Measurements from ENCODE around the gene CD2BP2.
A peak's percentile ranks its signal among the peaks of the same experiment; 100 is the strongest.

Gene CD2BP2

GRCh38 chr16:30380803-30381208, 25.7 kb upstream of the CD2BP2 start:
- DNase-seq (no peak), ATAC-seq (ENCODE audit: insufficient read depth, low read depth) (no peak)
- H3K9me3 ChIP-seq (ENCODE audit: insufficient read depth, low read length, severe bottlenecking): no peaks in the 10 kb centered on the region
- TF ChIP-seq CTCF (IDR thresholded peaks at IDR 0.05; ENCODE audit: borderline replicate concordance, extremely low read depth, low read length, poor library complexity, severe bottlenecking) (no peak), EZH2 (IDR thresholded peaks at IDR 0.05; ENCODE audit: borderline replicate concordance, low read depth, low read length, severe bottlenecking) (no peak)
- H4K20me1 ChIP-seq (ENCODE audit: insufficient read depth, low read length): peaks cover 3% of the 10 kb centered on the region; the same call in 1 of the 2 replicates
- H3K36me3 ChIP-seq (ENCODE audit: insufficient read depth, low read length): peaks cover 18% of the 10 kb centered on the region
- no peak overlapping the region for H2AFZ ChIP-seq (ENCODE audit: low read depth, low read length)
- H3K27me3 ChIP-seq (ENCODE audit: insufficient read depth, low read length, poor library complexity): no peaks in the 10 kb centered on the region
- H3K4me3 ChIP-seq (ENCODE audit: low read depth in 1 of 2, low read length in 2 of 2): peak overlapping the region in 1 of 2 experiments; percentile 73; a peak in 2 of 4 replicates
- H3K9ac ChIP-seq (ENCODE audit: low read depth, low read length): peak overlapping the region; percentile 87
- peak overlapping the region; percentile 99 for H3K27ac ChIP-seq (ENCODE audit: low read length)
- H3K4me2 ChIP-seq (ENCODE audit: insufficient read depth, low read length): peak overlapping the region; percentile 92
- H3K4me1 ChIP-seq (ENCODE audit: insufficient read depth, low read length): peaks cover 81% of the 10 kb centered on the region
- H3K79me2 ChIP-seq (ENCODE audit: insufficient read depth, low read length): peaks cover 48% of the 10 kb centered on the region

GRCh38 chr16:30380072-30380802, 25.1 kb upstream of the CD2BP2 start:
- no peak overlapping the region; the same call in 1 of the 2 replicates for H3K9ac ChIP-seq (ENCODE audit: low read depth, low read length)
- peaks cover 18% of the 10 kb centered on the region for H3K36me3 ChIP-seq (ENCODE audit: insufficient read depth, low read length)
- DNase-seq (no peak), ATAC-seq (ENCODE audit: insufficient read depth, low read depth) (no peak)
- peaks cover 81% of the 10 kb centered on the region for H3K4me1 ChIP-seq (ENCODE audit: insufficient read depth, low read length)
- H4K20me1 ChIP-seq (ENCODE audit: insufficient read depth, low read length): peaks cover 3% of the 10 kb centered on the region; the same call in 1 of the 2 replicates
- H3K4me3 ChIP-seq (ENCODE audit: low read depth in 1 of 2, low read length in 2 of 2): peak overlapping the region in 1 of 2 experiments; percentile 73; a peak in 1 of 4 replicates
- no peaks in the 10 kb centered on the region for H3K27me3 ChIP-seq (ENCODE audit: insufficient read depth, low read length, poor library complexity)
- peak overlapping the region; percentile 92 for H3K4me2 ChIP-seq (ENCODE audit: insufficient read depth, low read length)
- no peak overlapping the region for H2AFZ ChIP-seq (ENCODE audit: low read depth, low read length)
- no peaks in the 10 kb centered on the region for H3K9me3 ChIP-seq (ENCODE audit: insufficient read depth, low read length, severe bottlenecking)
- peak overlapping the region; percentile 99 for H3K27ac ChIP-seq (ENCODE audit: low read length)
- peaks cover 48% of the 10 kb centered on the region for H3K79me2 ChIP-seq (ENCODE audit: insufficient read depth, low read length)
- TF ChIP-seq EZH2 (IDR thresholded peaks at IDR 0.05; ENCODE audit: borderline replicate concordance, low read depth, low read length, severe bottlenecking) (no peak), CTCF (IDR thresholded peaks at IDR 0.05; ENCODE audit: borderline replicate concordance, extremely low read depth, low read length, poor library complexity, severe bottlenecking) (no peak)

- Histone ChIP-seq H2AFZ (ENCODE audit: low read depth, low read length) (peak overlapping the region; percentile 37; the same call in 1 of the 2 replicates), H3K79me2 (ENCODE audit: insufficient read depth, low read length) (peaks cover 48% of the 10 kb centered on the region), H3K27ac (ENCODE audit: low read length) (peak overlapping the region; percentile 99), H3K4me1 (ENCODE audit: insufficient read depth, low read length) (peaks cover 79% of the 10 kb centered on the region), H3K27me3 (ENCODE audit: insufficient read depth, low read length, poor library complexity) (no peaks in the 10 kb centered on the region), H3K36me3 (ENCODE audit: insufficient read depth, low read length) (peaks cover 18% of the 10 kb centered on the region), H3K9me3 (ENCODE audit: insufficient read depth, low read length, severe bottlenecking) (no peaks in the 10 kb centered on the region), H3K4me2 (ENCODE audit: insufficient read depth, low read length) (peak overlapping the region; percentile 92), H3K4me3 (ENCODE audit: low read depth in 1 of 2, low read length in 2 of 2) (peak overlapping the region; percentile 19 to 73; a peak in 3 of 4 replicates), H3K9ac (ENCODE audit: low read depth, low read length) (peak overlapping the region; percentile 91), H4K20me1 (ENCODE audit: insufficient read depth, low read length) (peaks cover 3% of the 10 kb centered on the region; the same call in 1 of the 2 replicates)
- DNase-seq (no peak), ATAC-seq (ENCODE audit: insufficient read depth, low read depth) (no peak)
- TF ChIP-seq EZH2 (IDR thresholded peaks at IDR 0.05; ENCODE audit: borderline replicate concordance, low read depth, low read length, severe bottlenecking): no peak
- peak; percentile 11 for TF ChIP-seq CTCF (IDR thresholded peaks at IDR 0.05; ENCODE audit: borderline replicate concordance, extremely low read depth, low read length, poor library complexity, severe bottlenecking)
Measured at GRCh38 chr16:30379158-30379783, 24.2 kb upstream of the CD2BP2 start.

Data from DND-41 (cell line).